Measurements from ENCODE around the gene CLIC4. TPM values are rescaled to one million over a fixed set of nuclear protein-coding genes. Genes with fewer than 3 reads are reported as not detected.

CLIC4 gene
- total and polyA plus RNA-seq, 2 of the 8 experiments (the other 6 are each of a cell fraction or from before 2014, with no cell fraction given): 77.5 to 293 TPM

DNA sequence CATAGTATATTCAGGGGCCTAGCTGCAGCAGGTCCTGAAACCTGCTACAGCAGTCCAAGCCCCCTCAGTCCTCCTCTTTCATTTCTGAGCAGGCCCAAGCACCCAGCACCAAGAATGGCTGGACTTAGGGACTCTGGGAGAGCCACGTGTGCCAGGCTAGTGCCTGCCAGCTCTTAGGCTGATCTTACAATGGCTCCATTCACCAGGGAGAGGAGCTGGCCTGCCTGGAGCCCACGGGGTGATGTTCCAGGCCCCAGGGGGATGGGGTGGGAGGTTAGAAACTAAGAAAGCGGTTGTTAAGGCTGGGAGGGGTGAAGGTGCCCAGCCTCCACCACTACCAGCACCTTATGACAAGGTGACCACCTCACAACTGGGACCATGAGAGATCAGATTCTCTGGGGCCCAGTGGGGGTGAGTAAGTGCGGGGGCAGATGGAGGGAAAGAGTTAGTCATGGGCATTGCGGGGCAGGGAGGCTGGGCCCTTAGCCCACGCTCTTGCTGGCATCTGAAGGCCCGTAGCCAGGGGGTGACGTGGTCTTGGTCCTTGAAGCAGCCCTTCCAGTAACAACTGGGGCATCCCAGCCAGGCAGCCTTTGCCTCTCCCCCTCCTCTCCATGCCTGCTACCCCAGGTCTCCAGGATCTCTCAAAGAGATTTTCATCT lies 30.3 kb upstream of the CLIC4 start:
- H3K79me2 ChIP-seq (ENCODE audit: control insufficient read depth in 1 of 2, insufficient read depth in 2 of 2, low read length in 2 of 2): no peaks in the 10 kb centered on the region
- no peak for FAIRE-seq
- H2AK5ac ChIP-seq (ENCODE audit: low read depth, low read length): no peak overlapping the region
- H3K9ac ChIP-seq (replicated peaks in 1 of 4; ENCODE audit: extremely low read depth in 1 of 4, low read depth in 3 of 4, low read length in 3 of 4): no peak overlapping the region
- H3K56ac ChIP-seq (replicated peaks; ENCODE audit: insufficient read length, low read depth, low read length): no peak overlapping the region
- ChIA-PET POLR2A (ENCODE audit: partially characterized antibody) (no interaction called here), CTCF (ENCODE audit: partially characterized antibody) (interaction anchor here (0.6 to 1.4 kb wide), 4 partner anchors 46 to 1366 kb away, joined by 3 to 5 read pairs (median 3); no protein-coding TSS in a partner anchor)
- H2BK15ac ChIP-seq (ENCODE audit: low read length): no peak overlapping the region
- H4K8ac ChIP-seq (ENCODE audit: extremely low read depth, insufficient read depth, low read length): peak overlapping the region; percentile 35; the same call in 1 of the 2 replicates
- H3K4me1 ChIP-seq (replicated peaks in 1 of 4; ENCODE audit: control insufficient read depth in 3 of 4, insufficient read depth in 4 of 4, low read length in 3 of 4): no peaks in the 10 kb centered on the region
- no peak overlapping the region for H3K27ac ChIP-seq (ENCODE audit: low read depth, low read length)
- no peak overlapping the region for H3K4me2 ChIP-seq (ENCODE audit: insufficient read depth in 1 of 2, low read depth in 2 of 2, low read length in 2 of 2)
- H3K27me3 ChIP-seq (replicated peaks in 1 of 4; ENCODE audit: control insufficient read depth in 3 of 4, extremely low read depth in 1 of 4, insufficient read depth in 3 of 4, low read length in 3 of 4): no peaks in the 10 kb centered on the region
- H3K36me3 ChIP-seq (ENCODE audit: control insufficient read depth in 2 of 4, insufficient read depth in 4 of 4, low read length in 3 of 4): no peaks in the 10 kb centered on the region
- no peak overlapping the region for H4K5ac ChIP-seq (ENCODE audit: insufficient read length, low read depth, low read length)
- no peak overlapping the region for H2BK20ac ChIP-seq (ENCODE audit: low read length)
- H2AFZ ChIP-seq (ENCODE audit: low read length): no peak overlapping the region
- no peaks in the 10 kb centered on the region for H3K79me1 ChIP-seq (ENCODE audit: low read depth, low read length)
- no peak overlapping the region for H3K14ac ChIP-seq (ENCODE audit: insufficient read length)
- H3K9me3 ChIP-seq (ENCODE audit: insufficient read depth in 2 of 2, low read depth in 1 of 2, low read length in 1 of 2): no peaks in the 10 kb centered on the region
- TF ChIP-seq, protein P1, sequence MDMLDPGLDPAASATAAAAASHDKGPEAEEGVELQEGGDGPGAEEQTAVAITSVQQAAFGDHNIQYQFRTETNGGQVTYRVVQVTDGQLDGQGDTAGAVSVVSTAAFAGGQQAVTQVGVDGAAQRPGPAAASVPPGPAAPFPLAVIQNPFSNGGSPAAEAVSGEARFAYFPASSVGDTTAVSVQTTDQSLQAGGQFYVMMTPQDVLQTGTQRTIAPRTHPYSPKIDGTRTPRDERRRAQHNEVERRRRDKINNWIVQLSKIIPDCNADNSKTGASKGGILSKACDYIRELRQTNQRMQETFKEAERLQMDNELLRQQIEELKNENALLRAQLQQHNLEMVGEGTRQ (IDR thresholded peaks at IDR 0.05; ENCODE audit: low read length): no peak
- no peak for TF ChIP-seq GTF2F1 (IDR thresholded peaks at IDR 0.05; ENCODE audit: borderline replicate concordance, low read depth, low read length)
- no peak overlapping the region for H2BK12ac ChIP-seq (ENCODE audit: low read depth, low read length)
- no peak for DNase-seq (ENCODE audit: low read depth in 1 of 2, low spot score in 2 of 2)
- no peak overlapping the region for H3K23ac ChIP-seq (ENCODE audit: insufficient read length)
- no peaks in the 10 kb centered on the region for H4K20me1 ChIP-seq (replicated peaks in 1 of 2; ENCODE audit: control insufficient read depth in 1 of 2, insufficient read depth in 2 of 2, low read length in 2 of 2)
- WGBS, 2 experiments (ENCODE audit: extremely low coverage in 1 of 2, insufficient coverage in 1 of 2, insufficient read length in 1 of 2, insufficient replicate concordance in 2 of 2, low coverage in 1 of 2, low lambda C conversion rate in 2 of 2, missing lambda C conversion rate in 1 of 2): 92% methylated on average over 8 of the region's 8 CpGs; no CpG with 5 or more reads in 1 of the 2 experiments
- H3K4ac ChIP-seq (replicated peaks; ENCODE audit: insufficient read length, low read depth, low read length): no peak overlapping the region
- no peak overlapping the region for H2BK120ac ChIP-seq (replicated peaks; ENCODE audit: low read depth, low read length)
- H3K23me2 ChIP-seq (ENCODE audit: low read depth, low read length): no peaks in the 10 kb centered on the region
- no peak overlapping the region for H3K18ac ChIP-seq (ENCODE audit: extremely low read depth, low read length)
- H4K91ac ChIP-seq (replicated peaks; ENCODE audit: insufficient read length, low read length): no peak overlapping the region
- H2BK5ac ChIP-seq (ENCODE audit: low read depth, low read length): no peak overlapping the region
- H3K4me3 ChIP-seq (ENCODE audit: extremely low read depth in 1 of 4, insufficient read depth in 2 of 4, low read depth in 3 of 4, low read length in 4 of 4): no peak overlapping the region
